Common myeloid progenitor, CD34-positive (primary cell): ENCODE data around the gene ZGRF1.
"Not testable (repeated sequence)": the region's sequence is repeated elsewhere in the genome, so short reads cannot be mapped to it uniquely, and the experiment has no call there.

ENCODE experiments used
- CTCF ChIA-PET: fragments of 350-600 bp; sonication (Branson Sonifier 250); formaldehyde crosslinking; loops from one replicate; lab custom pipeline; 2021; ENCODE audit warnings: antibody characterized with exemption; lab: Charles Lee
- POLR2A ChIA-PET: fragments of 350-600 bp; sonication (Branson Sonifier 250); formaldehyde crosslinking; loops from one replicate; lab custom pipeline; 2021; ENCODE audit warnings: antibody characterized with exemption; lab: Charles Lee
- DNase-seq, 3 donors: peaks; one replicate each; pipeline versions ENCODE4 v3.0.0 to v3.0.0-alpha.2; 2013
- H3K27ac ChIP-seq, 2 experiments: 1 replicate in 1 of 2; 2 replicates in 1 of 2; pipeline ENCODE4 v1.7.0; 2013; ENCODE audit warnings: inconsistent platforms in 2 of 2, low read length in 2 of 2, mild to moderate bottlenecking in 2 of 2, low read depth in 1 of 2, moderate library complexity in 1 of 2; ENCODE audit not compliant: severe bottlenecking in 2 of 2, insufficient read depth in 1 of 2, poor library complexity in 1 of 2
- H3K27me3 ChIP-seq, 5 experiments: replicated peaks in 2 of 5; 1 replicate in 3 of 5; 2 replicates in 2 of 5; pipeline versions ENCODE4 v1.6.1 to v1.7.0; 2013; ENCODE audit warnings: low read length in 4 of 5, mild to moderate bottlenecking in 2 of 5, moderate library complexity in 2 of 5, inconsistent platforms in 1 of 5; ENCODE audit not compliant: insufficient read depth in 5 of 5, control insufficient read depth in 4 of 5
- H3K36me3 ChIP-seq, 4 experiments: 1 replicate in 2 of 4; 2 replicates in 2 of 4; pipeline versions ENCODE4 v1.6.1 to v1.7.0; 2013; ENCODE audit warnings: low read length in 3 of 4, control low read depth in 1 of 4, mild to moderate bottlenecking in 1 of 4; ENCODE audit not compliant: control insufficient read depth in 4 of 4, insufficient read depth in 4 of 4
- H3K4me1 ChIP-seq, 4 experiments: 1 replicate in 3 of 4; 2 replicates in 1 of 4; pipeline versions ENCODE4 v1.6.1 to v1.7.1; 2013; ENCODE audit warnings: low read length in 3 of 4, mild to moderate bottlenecking in 3 of 4, control low read depth in 1 of 4, inconsistent platforms in 1 of 4, moderate library complexity in 1 of 4; ENCODE audit not compliant: control insufficient read depth in 4 of 4, insufficient read depth in 4 of 4; ENCODE audit errors: control extremely low read depth in 1 of 4
- H3K4me3 ChIP-seq, 7 experiments: 1 replicate in 4 of 7; 2 replicates in 3 of 7; pipeline versions ENCODE4 v1.5.1 to v1.7.0; 2013; ENCODE audit warnings: mild to moderate bottlenecking in 7 of 7, low read length in 6 of 7, moderate library complexity in 6 of 7, inconsistent platforms in 2 of 7, low read depth in 2 of 7, control low read depth in 1 of 7; ENCODE audit not compliant: insufficient read depth in 4 of 7, control insufficient read depth in 1 of 7; ENCODE audit errors: extremely low read depth in 1 of 7
- H3K9me3 ChIP-seq, 5 experiments: 1 replicate in 4 of 5; 2 replicates in 1 of 5; pipeline versions ENCODE4 v1.6.1 to v1.7.1; 2013; ENCODE audit warnings: low read length in 4 of 5, mild to moderate bottlenecking in 2 of 5, inconsistent platforms in 1 of 5, low read depth in 1 of 5, moderate library complexity in 1 of 5; ENCODE audit not compliant: control insufficient read depth in 4 of 5, insufficient read depth in 2 of 5; ENCODE audit errors: control extremely low read depth in 1 of 5
- WGBS: methylation state at CpG from one replicate; pipeline ENCODE4 v1.1.5; 2013; ENCODE audit not compliant: insufficient coverage; 5-methylcytosine and 5-hydroxymethylcytosine counted together

The ZGRF1 gene

DNA sequence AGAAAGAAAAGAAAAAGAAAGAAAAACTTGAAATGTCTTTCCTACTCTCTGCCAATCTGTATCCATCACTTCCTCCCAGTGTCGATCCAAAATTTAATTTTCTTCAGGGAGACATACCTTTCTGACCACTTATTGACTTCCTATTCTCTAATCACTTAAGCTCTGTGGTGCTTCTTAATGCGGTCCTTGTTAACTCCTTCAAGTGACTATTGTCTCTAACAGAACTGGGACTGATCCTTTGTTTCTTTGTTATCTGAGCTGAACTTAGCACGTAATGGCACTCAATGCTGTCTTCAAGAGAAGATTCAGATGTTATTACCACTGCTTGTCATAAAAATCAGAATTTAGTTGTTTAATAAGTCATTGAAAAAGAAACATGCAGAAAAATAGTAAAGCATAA, 31.4 kb upstream of the ZGRF1 start:
- CTCF ChIA-PET = no interaction called here
- Histone ChIP-seq H3K9me3 (no peaks in the 10 kb centered on the region), H3K27me3 (no peaks in the 10 kb centered on the region), H3K4me3 (no peak overlapping the region), H3K27ac (no peak overlapping the region), H3K36me3 (no peaks in the 10 kb centered on the region), H3K4me1 (no peaks in the 10 kb centered on the region)
- no peak for DNase-seq
- POLR2A ChIA-PET = no interaction called here
- WGBS = 100% methylated on average over 2 of the region's 3 CpGs

DNA sequence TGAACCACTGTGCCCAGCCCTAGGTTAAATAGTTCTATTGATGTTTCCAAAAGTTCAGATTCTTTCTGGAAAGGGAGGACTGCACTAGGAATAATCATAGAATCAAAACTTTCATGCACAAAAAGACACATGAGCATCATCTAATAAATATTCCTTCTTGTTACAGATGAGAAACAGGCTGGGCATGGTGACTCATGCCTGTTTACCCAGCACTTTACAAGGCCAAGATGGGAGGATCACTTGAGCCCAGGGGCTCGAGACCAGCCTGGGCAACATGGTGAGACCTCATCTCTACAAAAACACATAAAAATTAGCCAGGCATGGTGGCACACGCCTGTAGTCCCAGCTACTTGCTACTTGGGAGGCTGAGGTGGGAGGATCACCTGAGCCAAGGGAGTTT, 27.9 kb upstream of the ZGRF1 start:
- ChIA-PET POLR2A (no interaction called here), CTCF (no interaction called here)
- no peak for DNase-seq

DNA sequence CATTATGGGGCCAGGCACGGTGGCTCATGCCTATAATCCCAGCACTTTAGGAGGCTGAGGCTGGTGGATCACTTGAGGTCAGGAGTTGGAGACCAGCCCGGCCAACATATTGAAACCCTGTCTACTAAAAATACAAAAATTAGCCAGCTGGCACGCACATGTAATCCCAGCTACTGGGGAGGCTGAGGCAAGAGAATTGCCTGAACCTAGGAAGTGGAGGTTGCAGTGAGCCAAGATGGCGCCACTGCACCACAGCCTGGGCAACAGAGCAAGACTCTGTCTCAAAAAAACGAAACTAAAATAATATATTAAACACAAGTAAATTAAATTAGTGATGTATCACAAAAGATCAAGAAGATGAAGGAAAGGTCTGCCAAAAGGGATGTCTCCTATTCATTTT, 19.4 kb upstream of the ZGRF1 start:
- not testable (repeated sequence) for H3K9me3 ChIP-seq, DNase-seq

More for the DNA sequence above, 27.9 kb upstream of the ZGRF1 start:
- Histone ChIP-seq H3K27me3 (no peaks in the 10 kb centered on the region), H3K9me3 (no peaks in the 10 kb centered on the region), H3K4me1 (no peaks in the 10 kb centered on the region), H3K27ac (no peak overlapping the region), H3K4me3 (no peak overlapping the region), H3K36me3 (no peaks in the 10 kb centered on the region)
- 79% methylated on average over 2 of the region's 2 CpGs for WGBS

DNA sequence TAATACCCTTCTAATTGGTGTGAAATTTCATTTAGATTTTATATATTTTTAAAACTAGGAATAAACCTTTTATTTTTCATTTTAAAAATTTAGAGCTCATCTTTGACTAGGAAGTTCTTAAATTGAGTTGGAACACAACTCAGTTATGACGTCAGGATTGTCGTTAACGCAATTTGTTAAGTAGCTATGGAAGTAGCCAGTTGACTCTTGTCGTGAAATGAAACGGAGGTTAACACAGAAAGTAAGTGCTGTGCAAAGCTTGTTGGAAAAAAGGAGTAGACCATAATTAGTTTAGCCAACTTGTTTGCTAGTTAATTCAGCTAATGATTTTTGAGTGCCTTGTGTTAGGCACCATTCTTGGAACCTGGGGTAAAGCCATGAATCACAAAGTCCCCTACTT, 18.6 kb upstream of the ZGRF1 start:
- ChIA-PET POLR2A (interaction anchor here (0.5 kb wide), 1 partner anchor 10 kb away, joined by 4 read pairs; no protein-coding TSS in a partner anchor), CTCF (interaction anchor here (1.0 to 1.2 kb wide), 2 partner anchors 14 to 18 kb away, joined by 3 read pairs; no protein-coding TSS in a partner anchor)
- H3K4me3 ChIP-seq = no peak overlapping the region
- H3K9me3 ChIP-seq = no peaks in the 10 kb centered on the region
- 98% methylated on average over 5 of the region's 5 CpGs for WGBS
- H3K4me1 ChIP-seq = no peaks in the 10 kb centered on the region
- peaks cover 19 to 62% (median 30%) of the 10 kb centered on the region in 4 experiments for H3K36me3 ChIP-seq
- no peaks in the 10 kb centered on the region for H3K27me3 ChIP-seq
- no peak for DNase-seq
- no peak overlapping the region for H3K27ac ChIP-seq

More for the DNA sequence above, 19.4 kb upstream of the ZGRF1 start:
- H3K4me1 ChIP-seq, H3K27me3 ChIP-seq, H3K4me3 ChIP-seq, POLR2A ChIA-PET, H3K27ac ChIP-seq: not testable (repeated sequence)
- CTCF ChIA-PET = interaction anchor here (1.1 kb wide), 1 partner anchor 10 kb away, joined by 3 read pairs; no protein-coding TSS in a partner anchor
- WGBS = 100% methylated on average over 2 of the region's 5 CpGs
- H3K36me3 ChIP-seq = peaks cover 16 to 56% (median 28%) of the 10 kb centered on the region in 4 experiments

DNA sequence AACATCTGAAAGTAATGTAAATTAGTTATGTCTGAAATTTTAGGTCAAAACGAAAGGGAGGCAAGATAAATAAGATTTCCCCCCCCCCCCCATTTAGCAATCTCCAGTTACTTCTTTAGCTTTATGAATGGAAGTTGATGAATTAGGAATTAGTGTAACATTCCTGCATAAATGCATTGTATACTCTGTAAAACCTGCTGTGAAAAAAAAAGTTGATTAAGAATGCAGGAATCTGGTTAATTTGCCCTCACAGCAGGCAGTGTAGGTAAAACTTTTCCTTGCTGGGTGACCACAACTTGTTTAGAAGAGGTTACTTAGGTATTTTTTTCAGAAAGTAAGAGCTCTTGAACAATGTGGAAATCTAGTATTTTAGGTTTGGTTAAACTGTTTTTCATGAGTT, 15.5 kb upstream of the ZGRF1 start:
- ChIA-PET CTCF (interaction anchor here (0.7 to 1.8 kb wide), 2 partner anchors 15 to 16 kb away, joined by 3 to 6 read pairs; partner anchors contain the start of genes LARP7 and ZGRF1), POLR2A (no interaction called here)
- Histone ChIP-seq H3K4me1 (no peaks in the 10 kb centered on the region), H3K27ac (no peak overlapping the region), H3K9me3 (no peaks in the 10 kb centered on the region), H3K4me3 (no peak overlapping the region), H3K27me3 (no peaks in the 10 kb centered on the region), H3K36me3 (peaks cover 23 to 70% (median 32%) of the 10 kb centered on the region in 4 experiments)
- DNase-seq = no peak
- no CpG with 5 or more reads among the region's 1 CpG for WGBS

DNA sequence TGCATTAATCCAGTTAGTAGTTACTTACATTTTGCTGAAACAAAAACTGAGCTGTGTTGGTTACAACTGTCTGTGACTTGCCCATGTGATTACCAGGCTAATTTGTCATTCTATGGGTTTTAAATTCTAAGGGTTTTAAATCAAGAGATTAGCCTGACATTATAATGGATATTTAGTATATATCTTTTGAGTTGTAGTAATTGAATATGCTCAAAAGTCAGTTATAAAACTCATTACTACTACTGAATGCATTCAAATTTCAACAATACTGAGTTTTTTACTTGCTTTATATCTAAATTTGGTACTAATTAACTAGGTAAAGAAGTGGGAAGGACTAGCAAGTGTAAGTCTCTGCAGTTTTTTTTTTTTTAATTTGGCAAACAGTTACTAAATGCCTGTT, 14.9 kb upstream of the ZGRF1 start:
- H3K4me1 ChIP-seq = no peaks in the 10 kb centered on the region
- H3K9me3 ChIP-seq = no peaks in the 10 kb centered on the region
- H3K4me3 ChIP-seq = no peak overlapping the region
- H3K27ac ChIP-seq = no peak overlapping the region
- CTCF ChIA-PET = interaction anchor here (1.8 kb wide), 1 partner anchor 15 kb away, joined by 6 read pairs; the partner anchor contains the start of genes LARP7 and ZGRF1
- peaks cover 27 to 76% (median 36%) of the 10 kb centered on the region in 4 experiments for H3K36me3 ChIP-seq
- POLR2A ChIA-PET = no interaction called here
- DNase-seq = no peak
- no peaks in the 10 kb centered on the region for H3K27me3 ChIP-seq

DNA sequence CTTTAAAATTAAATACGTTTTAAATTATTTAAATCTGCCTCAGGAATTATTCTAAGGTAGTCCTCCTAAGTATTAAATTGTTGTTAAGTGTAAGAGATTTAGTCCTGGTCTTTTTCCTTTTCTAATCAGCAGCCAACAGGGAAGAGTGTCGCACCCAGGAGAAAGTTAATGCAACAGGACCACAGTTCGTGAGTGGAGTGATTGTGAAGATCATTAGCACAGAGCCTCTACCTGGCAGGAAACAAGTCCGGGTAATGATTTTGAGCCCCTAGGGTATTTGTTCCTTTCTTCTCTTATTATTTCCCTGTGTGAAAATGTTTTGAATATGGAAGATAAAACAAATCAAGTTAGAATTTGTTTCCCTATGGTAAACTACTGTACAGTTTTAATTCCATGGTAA, 13.6 kb upstream of the ZGRF1 start:
- no peak overlapping the region for H3K27ac ChIP-seq
- POLR2A ChIA-PET = no interaction called here
- no peak overlapping the region for H3K4me3 ChIP-seq
- WGBS = 100% methylated on average over 2 of the region's 4 CpGs
- no peaks in the 10 kb centered on the region for H3K27me3 ChIP-seq
- no peak for DNase-seq
- no peaks in the 10 kb centered on the region for H3K4me1 ChIP-seq
- H3K9me3 ChIP-seq = no peaks in the 10 kb centered on the region
- H3K36me3 ChIP-seq = peaks cover 16 to 75% (median 36%) of the 10 kb centered on the region in 4 experiments
- CTCF ChIA-PET = no interaction called here
